Non-pigmented ciliary epithelial cell (primary cell): ENCODE results near the gene SNAP25.

Experiments used
- DNase-seq: peaks from one replicate; pipeline ENCODE4 v3.0.0-alpha.2; 2010; ENCODE audit warnings: low read depth

The SNAP25 gene

DNA sequence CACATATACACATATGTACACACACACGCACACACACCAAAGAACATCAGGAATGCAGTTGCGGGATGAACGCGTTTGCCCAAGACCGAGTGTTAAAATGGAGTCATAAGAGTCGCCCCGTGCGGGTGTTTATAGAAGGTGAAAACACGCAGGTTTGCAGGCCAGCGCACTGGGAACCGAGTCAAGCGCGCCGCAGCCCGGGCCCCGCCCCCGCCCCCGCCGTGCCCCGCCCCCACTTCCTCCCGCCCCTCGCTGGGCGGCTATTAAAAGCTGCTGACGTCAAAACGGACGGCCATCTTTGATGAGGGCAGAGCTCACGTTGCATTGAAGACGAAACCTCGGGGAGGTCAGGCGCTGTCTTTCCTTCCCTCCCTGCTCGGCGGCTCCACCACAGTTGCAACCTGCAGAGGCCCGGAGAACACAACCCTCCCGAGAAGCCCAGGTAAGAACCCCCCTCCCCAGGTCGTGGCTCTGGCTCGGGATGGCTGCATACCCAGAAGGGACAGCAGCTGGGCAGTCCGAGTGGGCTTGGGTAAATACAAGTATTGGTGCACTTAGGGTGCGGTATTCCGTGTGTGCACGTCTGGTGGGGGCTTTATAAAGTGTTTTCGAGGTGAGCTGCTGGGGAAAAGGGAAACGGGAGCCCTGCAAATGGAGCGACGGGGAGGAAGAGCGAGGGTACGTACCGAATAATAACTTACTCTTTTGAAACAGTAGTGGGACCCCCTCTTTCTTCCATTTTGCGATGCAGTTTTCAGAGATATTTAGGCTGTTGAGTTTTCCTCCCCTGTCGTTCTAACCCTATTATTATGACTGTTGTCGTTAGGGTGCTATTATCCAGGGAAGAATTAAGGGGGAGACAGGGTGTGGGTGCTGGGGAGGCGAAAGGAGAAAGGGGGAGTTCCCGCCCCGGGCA, at the start of gene SNAP25:
SNAP25 (plus strand) TSS at position 295 of the 916 bp plus-strand sequence. CDS start 56,662 bp downstream, outside the sequence.
- no peak for DNase-seq

DNA sequence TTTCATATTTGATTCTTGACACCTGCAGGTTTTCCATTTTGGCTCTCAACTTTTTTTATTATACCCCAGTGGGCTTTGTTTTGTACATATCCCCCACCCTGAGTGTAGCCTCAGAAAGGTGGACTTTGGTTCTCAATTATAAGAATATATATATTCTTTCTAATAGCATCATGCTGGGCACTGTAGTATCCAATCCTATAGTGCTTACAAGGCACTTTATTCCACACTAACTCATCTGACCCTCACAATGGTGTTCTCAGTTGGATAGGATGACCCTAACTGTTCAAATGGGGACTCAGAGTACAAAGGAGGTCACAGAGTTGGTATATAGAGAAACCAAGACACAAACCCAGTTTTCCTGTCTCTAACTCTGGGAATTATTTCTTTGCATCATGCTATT, 48.9 kb upstream of the SNAP25 start:
- no peak for DNase-seq

DNA sequence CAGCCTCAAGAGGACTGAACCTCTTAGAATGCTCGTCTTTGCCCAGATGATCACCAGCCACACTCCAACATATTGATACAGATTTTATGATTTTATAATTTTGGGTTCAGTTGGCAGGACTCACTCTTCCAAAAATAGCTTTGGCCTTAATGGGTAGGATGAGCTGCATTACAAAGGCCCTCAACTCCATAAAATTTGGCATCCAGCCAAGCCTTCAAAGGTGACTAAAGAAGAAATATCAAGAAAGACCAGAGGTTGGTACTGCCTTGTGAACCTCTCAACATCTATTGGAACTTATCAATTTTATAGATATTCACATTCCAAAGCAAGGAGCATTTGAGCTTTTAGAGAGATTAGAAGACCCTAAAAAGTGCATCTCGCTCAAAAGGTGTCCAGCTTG, 48.4 kb upstream of the SNAP25 start:
- no peak for DNase-seq

GRCh38 chr20:10171864-10172751, 46.5 kb upstream of the SNAP25 start:
- DNase-seq: no peak

DNA sequence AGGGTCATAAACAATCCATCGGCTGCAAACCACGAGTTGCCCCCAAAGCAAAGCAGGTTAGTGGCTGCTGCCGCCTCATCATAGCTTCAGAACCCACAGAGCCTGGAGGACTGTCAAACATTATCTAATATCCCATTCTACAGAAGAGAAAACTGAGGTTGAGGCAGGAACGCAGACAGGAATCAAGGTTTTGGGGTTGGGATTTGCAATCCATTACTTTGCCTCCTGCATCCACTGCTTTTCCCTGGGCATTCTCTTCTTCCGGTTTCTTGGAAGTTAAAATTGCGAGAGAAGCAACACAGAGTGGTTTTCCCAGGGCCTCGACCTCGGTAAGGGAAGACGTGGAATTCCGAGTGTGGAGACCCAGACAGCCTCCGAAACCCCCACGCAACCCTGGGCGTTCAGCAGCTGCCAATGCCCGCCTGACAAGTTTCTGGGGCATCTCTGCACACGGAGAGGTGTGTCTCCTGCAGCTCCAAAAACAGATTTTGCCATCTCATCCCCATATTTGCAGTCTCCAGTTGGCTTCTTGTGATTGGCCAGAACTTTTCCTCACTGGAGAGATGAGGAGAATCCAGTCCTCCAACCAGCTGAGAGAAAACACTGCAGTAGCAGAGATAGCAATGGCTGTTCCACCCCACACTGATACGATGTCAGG, 45.5 kb upstream of the SNAP25 start:
- DNase-seq: no peak

- DNase-seq: no peak
These were observed 44.2 kb upstream of the SNAP25 start for GRCh38 chr20:10174400-10174799.

DNA sequence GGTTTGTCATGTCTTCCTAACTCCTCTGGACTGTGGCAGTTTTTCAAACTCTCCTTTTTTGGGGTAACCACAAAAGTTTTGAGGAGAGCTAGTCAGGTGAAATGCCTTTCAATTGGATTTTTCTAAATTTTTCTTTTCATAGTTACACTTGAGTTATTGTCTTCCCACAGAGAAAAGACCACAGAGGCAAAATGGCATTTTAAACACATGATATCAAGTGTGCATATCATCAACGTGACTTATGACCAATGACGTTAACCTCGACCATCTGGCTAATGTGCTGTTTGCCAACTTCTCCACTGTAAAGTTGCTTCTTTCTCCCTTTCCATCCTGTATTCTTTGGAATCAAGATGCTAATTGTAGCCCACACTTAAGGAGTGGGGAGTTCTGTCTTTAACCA, 41.3 kb upstream of the SNAP25 start:
- DNase-seq: no peak

DNA sequence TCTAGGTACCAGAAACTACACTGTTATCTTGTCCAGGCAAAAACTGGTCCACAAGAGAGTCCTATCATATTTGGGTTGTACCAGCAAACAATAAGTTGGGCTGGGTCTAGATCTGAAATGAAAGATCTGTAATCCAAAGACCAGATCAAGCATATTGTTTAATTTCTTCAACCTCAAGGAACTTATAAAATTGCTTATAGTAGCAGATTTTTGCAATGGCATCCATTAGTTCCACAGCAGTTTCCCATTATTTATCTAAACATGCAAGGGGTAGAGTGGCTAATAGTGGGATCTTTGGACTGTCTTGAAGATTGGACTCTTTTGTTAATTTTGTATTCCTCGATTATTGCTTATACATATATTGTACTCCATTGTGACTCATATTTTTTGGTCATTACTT, 40.5 kb upstream of the SNAP25 start:
- no peak for DNase-seq

DNA sequence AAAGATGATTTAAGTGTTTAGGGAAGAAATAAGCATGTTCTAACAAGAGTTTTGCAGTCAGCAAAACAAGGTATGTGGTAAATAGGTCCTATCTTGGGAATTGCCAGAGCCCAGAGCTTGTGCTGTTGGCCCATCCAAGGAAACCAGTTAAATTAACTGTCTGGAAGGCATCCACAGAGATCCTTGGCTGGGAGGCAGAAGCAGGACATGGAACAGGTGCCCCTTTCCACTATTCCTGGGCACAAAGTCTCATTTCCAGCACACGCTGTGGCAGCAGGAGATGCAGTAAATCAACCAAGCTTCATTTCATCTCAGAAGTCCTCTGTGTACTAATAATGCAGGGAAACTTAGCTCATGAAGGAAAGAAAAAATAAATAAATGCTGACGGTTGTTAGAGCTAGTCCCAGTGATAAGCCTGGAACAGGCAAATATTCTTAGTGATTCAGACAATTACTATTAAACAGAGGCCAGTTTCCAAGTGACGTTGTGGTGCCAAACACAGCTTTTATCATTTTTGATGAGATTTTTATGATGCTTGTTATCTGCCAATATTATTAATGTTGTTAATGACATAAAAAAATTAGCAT, 39.8 kb upstream of the SNAP25 start:
- DNase-seq: no peak

GRCh38 chr20:10179574-10180298, 38.9 kb upstream of the SNAP25 start:
- DNase-seq: no peak

GRCh38 chr20:10180651-10181235, 37.9 kb upstream of the SNAP25 start:
- DNase-seq: no peak

GRCh38 chr20:10185741-10186558, 32.7 kb upstream of the SNAP25 start:
- DNase-seq: no peak

GRCh38 chr20:10190456-10190855, 28.2 kb upstream of the SNAP25 start:
- no peak for DNase-seq

DNA sequence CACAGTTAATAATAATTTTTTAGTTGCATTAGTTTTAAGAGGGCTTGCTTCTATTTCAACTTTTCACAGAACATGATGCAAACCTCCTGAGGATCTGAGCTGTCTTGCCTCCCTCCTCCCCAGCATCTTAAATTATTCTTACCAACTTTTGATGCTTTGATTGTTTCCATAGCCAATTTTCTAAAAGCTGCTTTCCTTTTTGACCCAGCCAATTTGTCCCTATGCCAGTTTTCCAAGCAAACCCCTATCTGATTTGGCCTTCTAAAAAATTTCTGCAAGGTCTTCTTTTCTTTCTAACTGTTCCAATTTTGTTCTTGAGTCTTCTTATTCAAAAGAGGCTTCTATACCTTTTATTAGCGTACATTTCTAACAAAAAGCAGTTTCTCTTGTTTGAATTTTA, 26.5 kb upstream of the SNAP25 start:
- no peak for DNase-seq

GRCh38 chr20:10194166-10194565, 24.5 kb upstream of the SNAP25 start:
- no peak for DNase-seq

DNA sequence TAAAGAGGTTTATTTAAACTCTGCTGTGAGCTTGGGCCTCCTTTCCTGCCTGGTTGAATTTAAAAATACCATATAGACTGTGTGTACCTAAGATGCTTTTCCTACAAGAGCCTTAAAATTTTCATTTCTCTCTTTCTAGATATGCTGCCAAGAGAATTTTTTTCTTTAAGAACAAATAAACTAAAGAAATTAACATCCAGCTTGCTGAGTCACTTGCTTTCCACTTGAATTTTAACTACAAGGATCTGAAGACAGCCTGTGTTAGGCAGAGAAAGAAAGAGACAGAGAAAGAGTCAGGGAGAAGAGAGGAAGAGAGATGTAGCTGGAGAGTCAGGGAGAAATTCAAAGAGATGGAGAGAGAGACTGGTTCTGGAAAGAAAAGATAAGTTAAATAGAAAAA, 18.3 kb upstream of the SNAP25 start:
- no peak for DNase-seq

GRCh38 chr20:10201321-10201870, 17.2 kb upstream of the SNAP25 start:
- DNase-seq: no peak

DNA sequence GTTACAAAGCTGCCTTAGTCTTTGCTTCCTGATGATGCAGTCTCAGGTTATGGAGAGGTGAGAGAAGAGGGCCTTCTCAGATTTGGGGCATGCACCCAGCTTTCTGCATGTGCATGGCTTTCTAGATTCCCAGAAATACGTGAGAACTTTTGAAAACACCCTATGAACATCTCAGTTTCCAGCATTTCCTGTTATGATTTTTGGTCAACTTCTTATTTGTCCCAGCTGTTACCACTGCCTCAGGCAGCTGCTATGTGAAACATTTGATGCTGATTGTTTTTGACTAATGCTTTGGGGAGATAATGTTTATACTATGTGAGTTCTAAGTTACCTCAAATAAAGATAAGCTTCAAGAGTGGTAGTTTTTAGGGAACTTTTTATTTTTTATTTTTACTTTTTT, 9.5 kb upstream of the SNAP25 start:
- DNase-seq: no peak

- DNase-seq: no peak
These were observed 5.1 kb upstream of the SNAP25 start for GRCh38 chr20:10213526-10213925.
